ENCODE results near the gene CABYR.

Gene CABYR

GRCh38 chr18:24138789-24139616, at the start of gene CABYR:
TSS of gene CABYR (plus strand) at chr18:24139062. CDS start at chr18:24143115, 4,053 bp downstream.
- DNase-seq (ENCODE audit: low read depth in 3 of 3): peak; percentile 50 to 60 (median 54)

- DNase-seq (ENCODE audit: low read depth in 3 of 3): no peak
These were observed 49.8 kb upstream of the CABYR start for GRCh38 chr18:24089076-24089475.

GRCh38 chr18:24089515-24090337, 49.1 kb upstream of the CABYR start:
- DNase-seq (ENCODE audit: low read depth in 3 of 3): no peak

- no peak for DNase-seq (ENCODE audit: low read depth in 3 of 3)
These were observed 48.0 kb upstream of the CABYR start for GRCh38 chr18:24090876-24091275.

GRCh38 chr18:24094561-24094960, 44.3 kb upstream of the CABYR start:
- DNase-seq (ENCODE audit: low read depth in 3 of 3): no peak

- DNase-seq (ENCODE audit: low read depth in 3 of 3): no peak
These were observed 42.9 kb upstream of the CABYR start for GRCh38 chr18:24095976-24096375.

- no peak for DNase-seq (ENCODE audit: low read depth in 3 of 3)
These were observed 35.4 kb upstream of the CABYR start for GRCh38 chr18:24103320-24104021.

- no peak for DNase-seq (ENCODE audit: low read depth in 3 of 3)
These were observed 34.4 kb upstream of the CABYR start for GRCh38 chr18:24104486-24104885.

GRCh38 chr18:24108641-24109040, 30.2 kb upstream of the CABYR start:
- DNase-seq (ENCODE audit: low read depth in 3 of 3): no peak

GRCh38 chr18:24111936-24112335, 26.9 kb upstream of the CABYR start:
- DNase-seq (ENCODE audit: low read depth in 3 of 3): no peak

- no peak for DNase-seq (ENCODE audit: low read depth in 3 of 3)
These were observed 26.4 kb upstream of the CABYR start for GRCh38 chr18:24112464-24112863.

- no peak for DNase-seq (ENCODE audit: low read depth in 3 of 3)
These were observed 25.8 kb upstream of the CABYR start for GRCh38 chr18:24112874-24113615.

- no peak for DNase-seq (ENCODE audit: low read depth in 3 of 3)
These were observed 23.8 kb upstream of the CABYR start for GRCh38 chr18:24114924-24115549.

GRCh38 chr18:24115628-24116027, 23.2 kb upstream of the CABYR start:
- no peak for DNase-seq (ENCODE audit: low read depth in 3 of 3)

- DNase-seq (ENCODE audit: low read depth in 3 of 3): peak; percentile 56 to 66 (median 58)
These were observed 19.9 kb upstream of the CABYR start for GRCh38 chr18:24118750-24119577.

- no peak for DNase-seq (ENCODE audit: low read depth in 3 of 3)
These were observed 18.2 kb upstream of the CABYR start for GRCh38 chr18:24120676-24121075.

- no peak for DNase-seq (ENCODE audit: low read depth in 3 of 3)
These were observed 17.2 kb upstream of the CABYR start for GRCh38 chr18:24121625-24122024.

- no peak for DNase-seq (ENCODE audit: low read depth in 3 of 3)
These were observed 12.5 kb upstream of the CABYR start for GRCh38 chr18:24126155-24126961.

GRCh38 chr18:24127735-24128134, 11.1 kb upstream of the CABYR start:
- DNase-seq (ENCODE audit: low read depth in 3 of 3): no peak
